Measurements from ENCODE around the gene NPNT.

The NPNT gene

GRCh38 chr4:105912633-105913032 lies 17.4 kb downstream of the NPNT start:
- H3K27ac ChIP-seq: no peak overlapping the region
- no peak for DNase-seq (ENCODE audit: low read depth, low spot score)

GRCh38 chr4:105917171-105917685 lies 22.0 kb downstream of the NPNT start:
- no peak for DNase-seq (ENCODE audit: low read depth, low spot score)
- H3K27ac ChIP-seq: no peak overlapping the region

DNA sequence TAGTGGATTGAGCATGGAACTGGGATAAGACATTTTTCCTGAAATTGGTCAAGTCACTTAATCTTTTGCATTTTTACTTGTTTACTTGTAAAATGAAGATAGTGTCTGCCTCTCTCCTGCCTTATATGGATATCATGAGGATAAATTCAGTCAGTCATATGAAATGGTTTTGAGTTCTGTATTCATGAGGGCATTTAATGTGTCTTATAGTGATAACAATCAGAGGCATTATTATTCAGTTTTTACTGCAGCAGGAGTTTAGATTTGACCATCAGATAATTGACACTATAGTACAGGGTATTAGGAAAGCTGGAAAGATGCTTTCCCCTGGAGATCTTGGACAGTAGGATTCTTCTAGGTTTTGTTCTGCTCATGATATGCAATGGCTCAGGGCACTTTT lies 26.0 kb downstream of the NPNT start:
- no peak overlapping the region for H3K27ac ChIP-seq
- DNase-seq (ENCODE audit: low read depth, low spot score): no peak

GRCh38 chr4:105923497-105924238 lies 28.4 kb downstream of the NPNT start:
- DNase-seq (ENCODE audit: low read depth, low spot score): no peak

GRCh38 chr4:105924341-105924740 lies 29.1 kb downstream of the NPNT start:
- no peak overlapping the region for H3K27ac ChIP-seq
- no peak for DNase-seq (ENCODE audit: low read depth, low spot score)

More at GRCh38 chr4:105923497-105924238, 28.4 kb downstream of the NPNT start:
- no peak overlapping the region for H3K27ac ChIP-seq

GRCh38 chr4:105930698-105931097 lies 35.4 kb downstream of the NPNT start:
- no peak overlapping the region for H3K27ac ChIP-seq
- no peak for DNase-seq (ENCODE audit: low read depth, low spot score)

- no peak overlapping the region for H3K27ac ChIP-seq
- no peak for DNase-seq (ENCODE audit: low read depth, low spot score)
Measured at GRCh38 chr4:105933083-105933482, 37.8 kb downstream of the NPNT start.

GRCh38 chr4:105934386-105934785 lies 39.1 kb downstream of the NPNT start:
- H3K27ac ChIP-seq: no peak overlapping the region
- no peak for DNase-seq (ENCODE audit: low read depth, low spot score)

GRCh38 chr4:105936901-105937300 lies 41.6 kb downstream of the NPNT start:
- DNase-seq (ENCODE audit: low read depth, low spot score): no peak

DNA sequence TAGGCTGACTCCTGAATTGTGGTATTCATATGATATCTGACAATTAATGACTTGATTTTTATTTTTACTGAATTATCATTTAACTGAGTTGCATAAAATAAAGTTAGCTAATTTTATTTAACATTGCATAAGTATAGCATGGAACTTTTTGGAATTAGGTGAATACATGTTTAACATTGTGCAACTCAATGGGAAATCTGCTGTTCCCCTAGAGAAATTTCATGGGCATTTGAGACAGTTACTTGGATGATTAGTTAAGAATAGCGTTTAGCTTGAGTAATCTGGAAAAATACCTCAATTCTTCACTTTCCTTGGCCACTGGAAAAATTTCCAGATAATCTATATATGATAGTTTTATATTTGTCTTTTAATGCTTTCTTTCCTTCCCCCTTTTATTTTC lies 42.5 kb downstream of the NPNT start:
- no peak overlapping the region for H3K27ac ChIP-seq
- no peak for DNase-seq (ENCODE audit: low read depth, low spot score)

More at GRCh38 chr4:105936901-105937300, 41.6 kb downstream of the NPNT start:
- no peak overlapping the region for H3K27ac ChIP-seq

DNA sequence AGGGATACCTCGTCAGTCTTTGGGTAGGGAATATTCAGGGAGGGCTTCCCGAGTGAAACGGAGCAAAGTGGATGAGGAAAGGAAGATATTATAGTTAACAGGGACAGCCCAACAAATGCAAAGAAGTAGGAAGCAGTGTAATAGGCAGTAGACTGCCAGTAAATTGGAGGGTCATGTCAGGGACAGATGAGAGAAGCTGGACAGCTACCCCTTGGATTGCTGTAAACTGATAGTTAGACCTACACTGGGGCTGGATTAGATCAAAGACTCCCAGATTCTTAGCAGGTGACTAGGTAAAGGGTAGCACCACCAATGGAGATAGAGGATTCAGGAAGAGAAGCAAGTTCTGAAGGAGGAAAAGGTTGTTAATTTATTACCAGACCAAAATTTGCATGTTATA lies 48.0 kb downstream of the NPNT start:
- DNase-seq (ENCODE audit: low read depth, low spot score): no peak
- no peak overlapping the region for H3K27ac ChIP-seq

DNA sequence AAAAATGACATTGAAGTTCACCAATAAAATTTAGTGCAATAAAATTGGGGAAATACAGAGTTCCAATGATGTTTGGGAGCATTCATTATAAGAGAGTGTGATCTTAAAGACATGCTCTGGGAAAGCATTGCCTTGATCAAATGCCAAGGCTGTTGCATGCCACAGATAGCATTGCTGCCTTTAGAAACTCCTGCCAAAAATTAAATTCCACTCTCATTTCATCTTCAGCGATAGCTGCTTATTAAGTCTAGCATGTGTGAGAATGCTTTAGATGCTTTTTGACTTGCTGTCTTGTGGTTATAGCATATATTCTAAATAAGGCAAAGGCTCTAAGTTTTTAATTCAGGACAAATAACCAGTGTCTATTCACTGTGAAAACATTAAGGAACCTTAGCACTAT lies 49.3 kb downstream of the NPNT start:
- DNase-seq (ENCODE audit: low read depth, low spot score): no peak
- no peak overlapping the region for H3K27ac ChIP-seq

DNA sequence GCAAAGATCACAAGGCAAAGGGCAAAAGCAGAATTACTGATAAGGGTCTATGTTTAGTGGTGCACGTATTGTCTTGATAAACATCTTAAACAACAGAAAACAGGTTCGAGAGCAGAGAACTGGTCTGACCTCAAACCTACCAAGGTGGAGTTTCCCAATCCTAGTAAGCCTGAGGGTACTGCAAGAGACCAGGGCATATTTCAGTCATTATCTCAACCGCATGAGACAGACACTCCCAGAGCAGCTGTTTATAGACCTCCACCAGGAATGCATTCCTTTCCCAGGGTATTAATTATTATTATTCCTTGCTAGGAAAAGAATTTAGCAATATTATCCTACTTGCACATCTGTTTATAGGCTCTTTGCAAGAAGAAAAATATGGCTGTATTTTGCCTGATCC lies 51.5 kb downstream of the NPNT start:
- no peak for DNase-seq (ENCODE audit: low read depth, low spot score)
- no peak overlapping the region for H3K27ac ChIP-seq

DNA sequence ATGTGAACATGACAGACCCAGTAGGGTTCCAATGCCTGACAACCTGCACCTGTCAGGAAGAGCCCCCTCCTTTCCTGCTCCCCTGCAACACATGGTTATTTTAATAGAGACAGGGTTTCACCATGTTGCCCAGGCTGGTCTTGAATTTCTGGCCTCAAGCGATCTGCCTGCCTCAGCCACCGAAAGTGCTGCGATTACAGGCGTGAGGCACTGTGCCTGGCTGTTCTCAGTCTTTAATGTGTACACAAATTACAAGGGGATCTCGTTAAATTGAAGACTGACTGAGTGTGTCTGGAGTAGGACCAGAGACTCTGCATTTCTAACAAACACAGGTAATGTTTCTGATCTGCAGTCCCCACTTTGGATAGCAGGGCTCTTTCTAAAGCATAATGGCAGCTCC lies 55.4 kb downstream of the NPNT start:
- H3K27ac ChIP-seq: no peak overlapping the region
- DNase-seq (ENCODE audit: low read depth, low spot score): no peak

DNA sequence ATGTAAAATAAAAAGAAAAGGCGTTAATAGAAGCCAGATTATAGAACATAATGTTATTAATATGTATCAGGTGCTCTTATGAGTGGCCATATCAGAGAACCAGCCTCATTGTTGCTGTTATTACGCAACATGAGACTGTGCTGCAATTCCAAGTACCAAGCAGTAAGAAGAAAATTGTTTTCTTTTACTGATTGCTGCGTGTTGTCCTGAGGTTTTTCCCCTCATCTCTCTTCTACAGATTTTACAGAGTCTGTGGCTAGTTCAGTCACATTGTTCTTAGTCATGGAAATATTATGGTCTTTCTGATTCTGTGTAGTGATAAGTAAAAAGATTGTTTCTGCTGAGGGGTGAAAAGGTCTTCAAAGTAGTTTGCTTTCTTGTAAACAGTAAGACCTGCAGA lies 55.9 kb downstream of the NPNT start:
- H3K27ac ChIP-seq: no peak overlapping the region
- DNase-seq (ENCODE audit: low read depth, low spot score): no peak

GRCh38 chr4:105952591-105952990 lies 57.3 kb downstream of the NPNT start:
- no peak for DNase-seq (ENCODE audit: low read depth, low spot score)

GRCh38 chr4:105956569-105956968 lies 61.3 kb downstream of the NPNT start:
- no peak overlapping the region for H3K27ac ChIP-seq
- DNase-seq (ENCODE audit: low read depth, low spot score): no peak

More at GRCh38 chr4:105952591-105952990, 57.3 kb downstream of the NPNT start:
- H3K27ac ChIP-seq: no peak overlapping the region

- H3K27ac ChIP-seq: no peak overlapping the region
- DNase-seq (ENCODE audit: low read depth, low spot score): no peak
Measured at GRCh38 chr4:105957680-105958079, 62.4 kb downstream of the NPNT start.

DNA sequence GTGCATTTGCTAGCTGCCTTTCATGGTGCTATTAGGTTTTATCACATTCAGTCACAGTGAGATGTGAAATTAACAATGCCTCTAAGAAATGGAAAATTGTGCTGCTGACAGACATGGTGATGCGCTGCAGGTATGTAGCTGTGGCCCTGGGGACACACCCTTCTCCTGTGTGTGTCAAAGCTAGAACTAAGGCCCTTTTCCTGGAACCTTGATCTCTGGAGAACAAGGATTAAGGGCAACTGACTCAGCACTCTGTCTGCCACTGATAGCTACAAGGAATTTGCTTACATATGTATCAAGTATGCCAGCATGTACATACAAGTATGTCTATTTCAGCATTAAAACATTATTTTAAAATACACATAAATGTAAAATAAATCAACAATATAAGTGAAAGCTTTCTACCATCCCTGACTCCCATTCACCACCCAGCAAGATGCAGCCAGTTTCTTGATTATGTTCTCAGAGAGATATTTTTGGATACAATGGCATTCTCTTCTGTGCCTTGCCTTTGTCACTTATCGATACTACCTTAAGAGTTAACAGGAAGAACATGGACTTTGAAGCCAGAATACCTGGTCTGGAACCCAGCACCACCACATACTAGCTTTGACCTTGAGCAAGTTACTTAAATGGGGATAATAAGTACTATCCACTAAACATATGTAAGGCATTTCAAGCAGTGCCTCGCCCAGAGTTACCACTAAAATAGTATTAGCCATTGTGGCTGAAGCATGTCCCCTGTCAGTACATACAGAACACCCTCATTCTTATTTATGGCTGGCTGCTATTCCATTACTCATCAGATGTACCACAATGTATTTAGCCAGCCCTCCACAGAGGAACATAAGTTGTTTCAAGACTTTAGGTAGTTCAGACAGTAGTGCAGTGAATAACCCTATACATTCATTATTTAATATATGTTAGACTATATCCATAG lies 68.5 kb downstream of the NPNT start:
- peak overlapping the region; percentile 88 for H3K27ac ChIP-seq
- peak; percentile 64 for DNase-seq (ENCODE audit: low read depth, low spot score)

GRCh38 chr4:105965183-105965800 lies 70.0 kb downstream of the NPNT start:
- peak overlapping the region; percentile 88 for H3K27ac ChIP-seq

GRCh38 chr4:105966051-105966450 lies 70.8 kb downstream of the NPNT start:
- DNase-seq (ENCODE audit: low read depth, low spot score): no peak
- H3K27ac ChIP-seq: peak overlapping the region; percentile 88

More at GRCh38 chr4:105965183-105965800, 70.0 kb downstream of the NPNT start:
- DNase-seq (ENCODE audit: low read depth, low spot score): peak; percentile 55
